OCI-LY3 (cell line): ENCODE data around the gene SCPEP1.
A peak's percentile ranks its signal among the peaks of the same experiment; 100 is the strongest.
"Not testable (repeated sequence)": the region's sequence is repeated elsewhere in the genome, so short reads cannot be mapped to it uniquely, and the experiment has no call there.

ENCODE experiments used
- H2AFZ ChIP-seq: fragments of 200-600, 300-600 bp; shearing (Covaris generic); 2 replicates; pipeline ENCODE4 v1.6.0; 2014; ENCODE audit warnings: antibody characterized with exemption, low read depth, low read length
- H3K27ac ChIP-seq: fragments of 200-600, 300-600 bp; sonication (generic); 2 replicates; pipeline ENCODE4 v1.5.1; 2014; ENCODE audit warnings: mild to moderate bottlenecking, low read length, moderate library complexity, mixed read lengths
- H3K27me3 ChIP-seq: fragments of 200-600, 300-600 bp; sonication (generic); 2 replicates; pipeline ENCODE4 v1.6.1; 2014; ENCODE audit warnings: low read depth, low read length, mixed read lengths
- H3K36me3 ChIP-seq: fragments of 200-600, 300-600 bp; sonication (generic); replicated peaks from 2 replicates; pipeline ENCODE3; 2014; ENCODE audit warnings: low read depth, low read length, mixed read lengths
- H3K4me1 ChIP-seq: fragments of 300-600, 200-600 bp; sonication (generic); 2 replicates; pipeline ENCODE4 v1.6.1; 2014; ENCODE audit warnings: low read length, mixed read lengths
- H3K4me2 ChIP-seq: fragments of 200-600, 300-600 bp; sonication (generic); 2 replicates; pipeline ENCODE4 v1.6.1; 2014; ENCODE audit warnings: low read length, mixed read lengths
- H3K4me3 ChIP-seq: fragments of 300-600, 200-600 bp; sonication (generic); 2 replicates; pipeline ENCODE4 v1.5.1; 2014; ENCODE audit warnings: antibody characterized with exemption, mild to moderate bottlenecking, low read length, moderate library complexity
- H3K79me2 ChIP-seq: fragments of 300-600, 200-600 bp; shearing (Covaris generic); 2 replicates; pipeline ENCODE4 v1.6.1; 2014; ENCODE audit warnings: mild to moderate bottlenecking, low read length, mixed read lengths
- H3K9ac ChIP-seq: fragments of 300-600, 200-600 bp; shearing (Covaris generic); 2 replicates; pipeline ENCODE4 v1.6.0; 2014; ENCODE audit warnings: mild to moderate bottlenecking, low read length, moderate library complexity
- H3K9me3 ChIP-seq: fragments of 200-600, 300-600 bp; shearing (Covaris generic); 2 replicates; pipeline ENCODE4 v1.6.1; 2014; ENCODE audit warnings: low read length, mixed read lengths; ENCODE audit not compliant: insufficient read depth
- H4K20me1 ChIP-seq: fragments of 200-600, 300-600 bp; sonication (generic); 2 replicates; pipeline ENCODE4 v1.6.1; 2016; ENCODE audit warnings: low read length, mixed read lengths; ENCODE audit not compliant: insufficient read depth
- CTCF ChIP-seq: fragments of 200-600, 300-600 bp; sonication (generic); IDR thresholded peaks from 2 replicates; pipeline ENCODE4 v1.5.1; 2014; ENCODE audit warnings: antibody characterized with exemption, low read length, low read depth
- EZH2phosphoT487 ChIP-seq: fragments of 200-600 bp; shearing (Covaris generic); IDR thresholded peaks from 2 replicates; pipeline ENCODE4 v1.6.1; 2018; ENCODE audit warnings: antibody characterized with exemption, mixed run types, low read depth

SCPEP1 gene

GRCh38 chr17:56936697-56937322, 41.1 kb upstream of the SCPEP1 start:
- no peaks in the 10 kb centered on the region for H4K20me1 ChIP-seq
- TF ChIP-seq EZH2phosphoT487 (no peak), CTCF (no peak)
- H3K36me3 ChIP-seq = peaks cover 58% of the 10 kb centered on the region

DNA sequence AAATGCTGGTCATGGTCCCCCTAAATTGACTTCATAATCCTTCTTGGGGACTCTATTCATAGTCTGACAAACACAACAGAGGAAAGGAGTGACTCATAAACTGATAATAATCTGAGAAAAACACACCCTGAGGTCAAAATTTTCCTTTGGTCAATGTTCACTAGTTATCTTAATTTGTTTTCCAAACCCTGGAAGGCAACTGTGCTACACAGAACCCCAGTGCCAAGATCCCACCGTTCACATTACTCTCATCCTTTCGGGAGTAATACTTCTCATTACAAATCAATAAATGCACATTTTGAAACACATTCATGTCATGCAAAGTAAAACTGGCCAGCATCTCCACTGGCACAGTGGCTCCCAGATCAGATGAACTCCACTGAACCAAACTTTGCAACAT, 40.2 kb upstream of the SCPEP1 start:
- Histone ChIP-seq H3K79me2 (no peaks in the 10 kb centered on the region), H2AFZ (no peak overlapping the region), H4K20me1 (no peaks in the 10 kb centered on the region), H3K27ac (peak overlapping the region; percentile 79), H3K4me1 (peaks cover 19% of the 10 kb centered on the region), H3K4me3 (peak overlapping the region; percentile 57), H3K4me2 (peak overlapping the region; percentile 86), H3K9ac (peak overlapping the region; percentile 19; the same call in 1 of the 2 replicates), H3K27me3 (no peaks in the 10 kb centered on the region), H3K9me3 (peaks cover under 1% of the 10 kb centered on the region; the same call in 1 of the 2 replicates), H3K36me3 (peaks cover 53% of the 10 kb centered on the region)
- TF ChIP-seq CTCF = no peak
- no peak for TF ChIP-seq EZH2phosphoT487

More at GRCh38 chr17:56936697-56937322, 41.1 kb upstream of the SCPEP1 start:
- Histone ChIP-seq H3K9ac (no peak overlapping the region), H3K27ac (no peak overlapping the region), H3K4me3 (no peak overlapping the region), H2AFZ (no peak overlapping the region), H3K4me2 (no peak overlapping the region), H3K4me1 (peaks cover 19% of the 10 kb centered on the region), H3K27me3 (no peaks in the 10 kb centered on the region), H3K79me2 (no peaks in the 10 kb centered on the region), H3K9me3 (peaks cover 3% of the 10 kb centered on the region; the same call in 1 of the 2 replicates)

GRCh38 chr17:56938206-56938605, 39.7 kb upstream of the SCPEP1 start:
- not testable (repeated sequence) for H3K27me3 ChIP-seq, H2AFZ ChIP-seq, H3K79me2 ChIP-seq, H4K20me1 ChIP-seq, H3K9me3 ChIP-seq
- peaks cover 19% of the 10 kb centered on the region for H3K4me1 ChIP-seq
- peaks cover 50% of the 10 kb centered on the region for H3K36me3 ChIP-seq
- H3K4me3 ChIP-seq = peak overlapping the region; percentile 57
- H3K4me2 ChIP-seq = peak overlapping the region; percentile 86
- H3K27ac ChIP-seq = peak overlapping the region; percentile 79
- peak overlapping the region; percentile 19; the same call in 1 of the 2 replicates for H3K9ac ChIP-seq

DNA sequence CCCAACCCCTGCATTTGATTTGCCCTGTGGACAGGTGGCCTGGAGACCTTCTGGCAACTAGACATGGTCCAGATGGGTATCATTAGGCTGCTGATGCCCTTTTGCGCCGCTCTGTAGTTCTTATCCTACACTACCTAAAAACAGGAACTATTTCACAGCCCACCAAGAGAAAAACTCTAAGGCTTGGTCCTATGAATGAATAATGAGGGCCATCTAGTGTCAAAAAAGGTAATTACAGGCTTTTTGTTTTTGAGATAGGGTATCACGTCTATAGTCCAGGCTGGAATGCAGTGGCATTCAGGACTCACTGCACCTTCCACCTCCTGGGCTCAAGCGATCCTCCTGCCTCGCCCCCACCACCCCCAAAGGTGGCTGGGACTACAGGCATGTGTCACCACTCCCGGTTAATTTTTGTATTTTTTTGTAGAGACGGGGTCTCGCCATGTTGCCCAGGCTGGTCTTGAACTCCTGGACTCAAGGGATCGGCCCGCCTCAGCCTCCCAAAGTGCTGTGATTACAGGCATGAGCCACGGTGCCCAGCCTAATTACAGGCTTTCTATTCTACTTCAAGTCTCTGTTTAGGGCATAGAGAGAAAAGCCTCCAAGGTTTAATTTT, 38.0 kb upstream of the SCPEP1 start:
- H3K4me1 ChIP-seq = peaks cover 19% of the 10 kb centered on the region
- no peak overlapping the region for H3K9ac ChIP-seq
- H3K9me3 ChIP-seq = no peaks in the 10 kb centered on the region
- peaks cover 38% of the 10 kb centered on the region for H3K36me3 ChIP-seq
- no peaks in the 10 kb centered on the region for H4K20me1 ChIP-seq
- H3K27me3 ChIP-seq = no peaks in the 10 kb centered on the region
- no peak overlapping the region for H2AFZ ChIP-seq
- no peak overlapping the region for H3K4me2 ChIP-seq
- no peaks in the 10 kb centered on the region for H3K79me2 ChIP-seq
- H3K27ac ChIP-seq = no peak overlapping the region
- H3K4me3 ChIP-seq = no peak overlapping the region
- TF ChIP-seq CTCF (peak; percentile 84), EZH2phosphoT487 (no peak)
